ENCODE results near the gene ITCH. TPM values are rescaled to one million over a fixed set of nuclear protein-coding genes. Genes with fewer than 3 reads are reported as not detected.

ITCH gene
- total RNA-seq, 1 donor from 2014 or later = 66.3 TPM

DNA sequence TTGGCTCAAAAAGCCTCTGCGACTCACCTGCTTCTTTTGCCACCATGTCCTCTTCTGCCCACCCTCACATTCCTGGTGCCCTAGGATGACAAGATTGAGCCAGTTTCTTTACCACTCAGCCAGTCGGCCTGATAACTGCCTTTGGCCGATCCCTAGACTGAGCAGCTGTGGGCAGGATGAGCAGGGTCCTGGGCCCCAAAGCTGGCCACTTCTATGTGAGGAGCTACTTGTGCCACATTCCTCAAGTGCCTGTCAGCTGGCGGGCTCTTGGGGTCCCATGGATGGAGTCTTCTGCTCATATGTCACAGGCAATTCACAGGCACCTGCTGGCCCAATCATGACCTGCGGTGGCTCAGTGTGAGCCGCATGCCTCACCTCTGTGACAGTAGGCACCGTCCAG lies 169.7 kb downstream of the ITCH start:
- no peak for ATAC-seq (ENCODE audit: low read depth)
- intact Hi-C loops (cut with micrococcal nuclease) = no loop called here
- H3K4me3 Mint-ChIP-seq = no peak overlapping the region
- no peak for DNase-seq
- no peak overlapping the region for H3K27ac Mint-ChIP-seq
- CTCF ChIA-PET = no interaction called here
- no peaks in the 10 kb centered on the region for H3K4me1 Mint-ChIP-seq
- no peaks in the 10 kb centered on the region for H3K9me3 Mint-ChIP-seq
- H3K36me3 Mint-ChIP-seq (ENCODE audit: low read depth) = peaks cover 75% of the 10 kb centered on the region
- POLR2A ChIA-PET = no interaction called here
- TF ChIP-seq, protein P1, sequence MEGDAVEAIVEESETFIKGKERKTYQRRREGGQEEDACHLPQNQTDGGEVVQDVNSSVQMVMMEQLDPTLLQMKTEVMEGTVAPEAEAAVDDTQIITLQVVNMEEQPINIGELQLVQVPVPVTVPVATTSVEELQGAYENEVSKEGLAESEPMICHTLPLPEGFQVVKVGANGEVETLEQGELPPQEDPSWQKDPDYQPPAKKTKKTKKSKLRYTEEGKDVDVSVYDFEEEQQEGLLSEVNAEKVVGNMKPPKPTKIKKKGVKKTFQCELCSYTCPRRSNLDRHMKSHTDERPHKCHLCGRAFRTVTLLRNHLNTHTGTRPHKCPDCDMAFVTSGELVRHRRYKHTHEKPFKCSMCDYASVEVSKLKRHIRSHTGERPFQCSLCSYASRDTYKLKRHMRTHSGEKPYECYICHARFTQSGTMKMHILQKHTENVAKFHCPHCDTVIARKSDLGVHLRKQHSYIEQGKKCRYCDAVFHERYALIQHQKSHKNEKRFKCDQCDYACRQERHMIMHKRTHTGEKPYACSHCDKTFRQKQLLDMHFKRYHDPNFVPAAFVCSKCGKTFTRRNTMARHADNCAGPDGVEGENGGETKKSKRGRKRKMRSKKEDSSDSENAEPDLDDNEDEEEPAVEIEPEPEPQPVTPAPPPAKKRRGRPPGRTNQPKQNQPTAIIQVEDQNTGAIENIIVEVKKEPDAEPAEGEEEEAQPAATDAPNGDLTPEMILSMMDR (IDR thresholded peaks at IDR 0.05) = no peak
- no peaks in the 10 kb centered on the region for H3K27me3 Mint-ChIP-seq

DNA sequence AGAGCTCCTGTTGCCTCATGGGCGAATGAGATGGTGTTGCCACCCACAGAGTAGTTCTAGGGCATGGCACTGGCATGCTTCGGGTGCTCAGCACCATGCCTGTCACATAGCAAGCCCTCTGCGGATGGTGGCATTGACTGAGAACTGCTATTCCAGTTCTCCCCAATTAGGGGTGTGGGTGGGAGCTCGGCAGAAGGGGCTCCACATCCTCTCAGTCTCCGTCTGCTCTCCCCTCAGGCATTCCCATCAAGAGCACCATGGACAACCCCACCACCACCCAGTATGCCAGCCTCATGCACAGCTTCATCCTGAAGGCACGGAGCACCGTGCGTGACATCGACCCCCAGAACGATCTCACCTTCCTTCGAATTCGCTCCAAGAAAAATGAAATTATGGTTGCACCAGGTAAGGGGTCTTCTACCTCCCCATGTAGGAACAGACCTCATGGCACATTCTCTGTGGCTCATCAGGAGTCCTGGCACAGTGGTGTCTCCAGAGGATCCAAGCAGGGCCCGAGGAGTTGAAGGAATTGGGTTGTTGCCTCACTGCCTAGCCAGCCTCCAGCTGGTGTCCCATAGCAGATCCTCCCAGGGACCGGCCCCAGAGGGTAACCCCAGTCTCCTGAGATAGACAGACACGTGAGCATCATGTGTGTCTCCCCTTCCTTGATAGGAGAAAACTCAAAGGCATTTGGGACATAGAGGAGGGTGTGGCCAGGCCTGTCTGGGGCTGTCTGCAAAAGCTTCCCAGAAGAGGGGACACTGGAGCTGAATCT lies 171.5 kb downstream of the ITCH start:
- Mint-ChIP-seq H3K36me3 (ENCODE audit: low read depth) (peaks cover 66% of the 10 kb centered on the region), H3K27ac (no peak overlapping the region)

DNA sequence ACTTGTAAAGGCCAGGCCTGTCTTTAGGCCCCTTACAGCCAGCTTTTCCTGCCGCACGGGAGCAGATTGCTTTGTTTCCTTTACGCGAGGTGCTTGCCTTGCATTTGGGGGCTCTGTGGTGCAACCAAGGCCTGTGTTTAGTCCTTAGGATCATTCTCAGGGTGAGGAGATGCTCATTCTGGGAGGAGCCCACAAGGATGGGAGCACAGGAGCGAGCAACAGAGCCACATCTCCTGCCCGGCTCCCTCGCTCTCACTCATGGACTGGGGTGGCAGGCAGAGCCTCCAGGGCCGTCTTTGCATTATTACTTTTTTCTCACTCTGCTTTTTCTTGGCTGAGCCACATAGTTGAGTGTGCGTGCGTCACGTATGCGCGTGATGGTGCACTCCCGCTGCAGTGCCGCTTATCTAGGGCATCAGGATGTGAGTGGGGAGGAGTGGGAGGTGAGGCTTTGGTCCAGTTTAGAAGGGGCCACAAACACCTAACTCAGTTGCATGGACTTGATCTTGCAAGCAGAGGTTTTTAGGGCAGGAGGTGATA lies 172.3 kb downstream of the ITCH start:
- no peaks in the 10 kb centered on the region for H3K9me3 Mint-ChIP-seq
- H3K27ac Mint-ChIP-seq = no peak overlapping the region
- intact Hi-C loops (cut with micrococcal nuclease) = loop anchor here (5.0 kb wide), 1 partner anchor 223 kb away; no protein-coding TSS in a partner anchor
- ATAC-seq (ENCODE audit: low read depth) = no peak
- DNase-seq = no peak
- H3K27me3 Mint-ChIP-seq = no peaks in the 10 kb centered on the region
- H3K36me3 Mint-ChIP-seq (ENCODE audit: low read depth) = peaks cover 68% of the 10 kb centered on the region
- POLR2A ChIA-PET = no interaction called here
- no peaks in the 10 kb centered on the region for H3K4me1 Mint-ChIP-seq
- TF ChIP-seq, protein P1 (IDR thresholded peaks at IDR 0.05) = no peak
- H3K4me3 Mint-ChIP-seq = no peak overlapping the region
- CTCF ChIA-PET = no interaction called here

More for the DNA sequence above, 171.5 kb downstream of the ITCH start:
- TF ChIP-seq, protein P1 (IDR thresholded peaks at IDR 0.05) = no peak
- no peak for DNase-seq
- Mint-ChIP-seq H3K9me3 (no peaks in the 10 kb centered on the region), H3K4me3 (no peak overlapping the region), H3K4me1 (no peaks in the 10 kb centered on the region), H3K27me3 (no peaks in the 10 kb centered on the region)
- intact Hi-C loops (cut with micrococcal nuclease) = loop anchor here (5.0 kb wide), 1 partner anchor 222 kb away; no protein-coding TSS in a partner anchor
- ATAC-seq (ENCODE audit: low read depth) = no peak
- POLR2A ChIA-PET = no interaction called here
- CTCF ChIA-PET = no interaction called here

DNA sequence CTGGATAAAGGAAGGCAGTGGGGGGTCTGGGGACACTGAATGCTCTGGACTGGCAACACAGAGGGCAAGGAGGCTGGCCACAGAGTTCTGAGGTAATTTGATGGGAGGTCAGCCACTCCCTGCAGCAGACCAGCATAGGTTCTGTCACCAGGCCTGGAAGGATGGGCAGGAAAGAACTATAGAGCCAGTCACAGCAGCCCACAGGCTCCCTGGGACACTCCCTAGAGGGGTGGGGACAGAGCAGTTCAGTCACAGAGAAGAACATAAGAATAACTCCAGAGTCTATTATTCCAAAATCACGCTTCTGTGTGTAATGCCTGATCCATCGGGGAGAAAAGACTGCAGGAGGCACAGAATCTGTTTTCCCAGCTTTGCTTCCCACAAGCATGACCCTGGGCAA lies 172.8 kb downstream of the ITCH start:
- Mint-ChIP-seq H3K27me3 (no peaks in the 10 kb centered on the region), H3K9me3 (no peaks in the 10 kb centered on the region), H3K4me3 (no peak overlapping the region), H3K4me1 (no peaks in the 10 kb centered on the region), H3K27ac (no peak overlapping the region), H3K36me3 (ENCODE audit: low read depth) (peaks cover 69% of the 10 kb centered on the region)
- intact Hi-C loops (cut with micrococcal nuclease) = loop anchor here (5.0 kb wide), 1 partner anchor 224 kb away; no protein-coding TSS in a partner anchor
- ATAC-seq (ENCODE audit: low read depth) = no peak
- TF ChIP-seq, protein P1 (IDR thresholded peaks at IDR 0.05) = no peak
- CTCF ChIA-PET = interaction anchor here (3.3 kb wide), 1 partner anchor 173 kb away, joined by 21 read pairs; no protein-coding TSS in a partner anchor
- no peak for DNase-seq
- POLR2A ChIA-PET = interaction anchor here (0.6 kb wide), 1 partner anchor 1039 kb away, joined by 4 read pairs; no protein-coding TSS in a partner anchor

DNA sequence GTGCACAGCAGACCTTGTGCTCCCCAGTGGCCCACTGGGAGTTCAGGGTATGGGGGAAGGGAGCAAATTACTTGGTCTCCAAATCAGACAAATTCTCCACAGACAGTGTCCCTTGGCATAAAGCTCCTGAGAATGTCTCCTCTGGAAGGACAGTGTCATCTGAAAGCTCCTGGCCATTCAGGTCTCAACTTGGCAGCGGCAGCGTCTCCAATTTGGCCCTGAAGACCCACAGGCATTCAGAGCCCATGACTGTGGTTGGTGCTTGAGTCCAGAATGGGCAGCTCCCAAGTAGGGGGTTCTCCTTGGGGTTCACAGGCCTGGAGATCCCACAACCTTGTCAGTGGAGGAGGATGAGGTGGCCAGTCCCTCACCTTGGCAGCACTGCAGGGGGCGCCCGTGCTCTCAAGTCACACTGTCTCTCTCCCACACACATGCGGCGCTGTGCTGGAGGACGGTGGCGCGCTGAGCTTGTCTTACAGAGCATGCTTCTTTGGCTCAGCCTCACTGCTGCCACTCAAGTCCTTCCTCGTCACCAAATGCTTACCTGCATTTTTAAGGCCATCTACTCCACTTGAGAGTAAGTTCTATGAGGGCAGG lies 173.8 kb downstream of the ITCH start:
- Mint-ChIP-seq H3K27ac (no peak overlapping the region), H3K9me3 (no peaks in the 10 kb centered on the region), H3K27me3 (no peaks in the 10 kb centered on the region), H3K4me3 (no peak overlapping the region), H3K36me3 (ENCODE audit: low read depth) (peaks cover 68% of the 10 kb centered on the region), H3K4me1 (peaks cover 9% of the 10 kb centered on the region)
- no peak for DNase-seq
- intact Hi-C loops (cut with micrococcal nuclease) = loop anchor here (5.0 kb wide), 1 partner anchor 225 kb away; no protein-coding TSS in a partner anchor
- TF ChIP-seq, protein P1 (IDR thresholded peaks at IDR 0.05) = no peak
- POLR2A ChIA-PET = interaction anchor here (0.7 to 0.9 kb wide), 2 partner anchors 173 to 233 kb away, joined by 3 to 4 read pairs; no protein-coding TSS in a partner anchor
- CTCF ChIA-PET = interaction anchor here (0.6 to 3.8 kb wide), 4 partner anchors 11 to 232 kb away, joined by 3 to 30 read pairs (median 12); no protein-coding TSS in a partner anchor
- peak; percentile 57 for ATAC-seq (ENCODE audit: low read depth)
